K562 (cell line): Measurements from ENCODE around the gene GLIS2. TPM values are rescaled to one million over a fixed set of nuclear protein-coding genes. Genes with fewer than 3 reads are reported as not detected.

ENCODE experiments used
- ATF3 ChIP-seq, 2 experiments: fragments of 450-650 bp in 1 of 2; sonication (generic) in 1 of 2; formaldehyde crosslinking in 1 of 2; IDR thresholded peaks in 1 of 2; conservative IDR thresholded peaks in 1 of 2; 2 replicates each; pipeline versions ENCODE4 v1.6.1 to v1.8.1; 2016 to 2023; ENCODE audit warnings: mild to moderate bottlenecking in 2 of 2, moderate library complexity in 2 of 2, inconsistent platforms in 1 of 2, missing genetic modification reagents in 1 of 2
- CEBPB ChIP-seq: fragments of 450-650 bp; IDR thresholded peaks from 2 replicates; pipeline ENCODE4 v1.6.1; 2016; ENCODE audit warnings: missing genetic modification characterization, missing compliant biosample characterization
- CREM ChIP-seq: IDR thresholded peaks from 2 replicates; pipeline ENCODE4 v1.6.1; 2014; ENCODE audit warnings: antibody characterized with exemption, low read depth
- EP300 ChIP-seq: IDR thresholded peaks from 2 replicates; pipeline ENCODE4 v1.6.1; 2012; ENCODE audit warnings: low read length, improper control_type of control experiment
- FOXA3 ChIP-seq, 2 experiments: fragments of 450-650 bp in 1 of 2; sonication (generic) in 1 of 2; formaldehyde crosslinking; IDR thresholded peaks in 1 of 2; conservative IDR thresholded peaks in 1 of 2; 2 replicates each; pipeline versions ENCODE4 v1.4.0 to v1.8.0; 2020 to 2022; ENCODE audit warnings: mild to moderate bottlenecking in 2 of 2, missing genetic modification reagents in 1 of 2
- HDAC1 ChIP-seq, 2 experiments: fragments of 450-650 bp; IDR thresholded peaks; 2 replicates each; pipeline ENCODE4 v1.6.1; 2016 to 2017; ENCODE audit warnings: inconsistent platforms in 1 of 2, mild to moderate bottlenecking in 1 of 2, moderate library complexity in 1 of 2
- NFRKB ChIP-seq: fragments of 450-650 bp; IDR thresholded peaks from 2 replicates; pipeline ENCODE4 v1.6.1; 2016; ENCODE audit warnings: low read depth
- POLR2AphosphoS2 ChIP-seq: IDR thresholded peaks from 2 replicates; pipeline ENCODE4 v1.6.1; 2012; ENCODE audit warnings: low read length, improper control_type of control experiment
- POLR2G ChIP-seq: fragments of 200-400 bp; formaldehyde crosslinking; IDR thresholded peaks from 2 replicates; pipeline ENCODE4 v1.6.1; 2017; ENCODE audit warnings: low read depth, mild to moderate bottlenecking, antibody characterized with exemption, low read length, moderate library complexity
- RAD51 ChIP-seq: fragments of 450-650 bp; IDR thresholded peaks from 2 replicates; pipeline ENCODE4 v1.7.1; 2016; ENCODE audit warnings: low read depth, mild to moderate bottlenecking, borderline replicate concordance
- RCOR1 ChIP-seq, 2 experiments: IDR thresholded peaks; 2 replicates each; pipeline ENCODE4 v1.6.1; 2012; ENCODE audit warnings: low read depth in 2 of 2, low read length in 2 of 2, borderline replicate concordance in 1 of 2, improper control_type of control experiment in 1 of 2
- XRCC3 ChIP-seq: fragments of 450-650 bp; IDR thresholded peaks from 2 replicates; pipeline ENCODE4 v1.6.1; 2017; ENCODE audit warnings: mild to moderate bottlenecking, moderate library complexity
- ZBTB2 ChIP-seq: fragments of 450-650 bp; IDR thresholded peaks from 2 replicates; pipeline ENCODE4 v1.6.1; 2016; ENCODE audit warnings: antibody characterized with exemption
- ZC3H8 ChIP-seq: fragments of 450-650 bp; IDR thresholded peaks from 2 replicates; pipeline ENCODE4 v1.6.1; 2017
- ZNF561 ChIP-seq: fragments of 450-650 bp; formaldehyde crosslinking; conservative IDR thresholded peaks from 2 replicates; pipeline ENCODE4 v1.4.0; 2020; ENCODE audit warnings: mild to moderate bottlenecking, moderate library complexity
- ZNF668 ChIP-seq: fragments of 250-450 bp; sonication (Bioruptor Pico); IDR thresholded peaks from 2 replicates; pipeline ENCODE4 v1.8.0; 2022; ENCODE audit warnings: mild to moderate bottlenecking, inconsistent platforms
- ZNF75A ChIP-seq: fragments of 450-650 bp; formaldehyde crosslinking; IDR thresholded peaks from 2 replicates; pipeline ENCODE4 v1.4.0; 2020; ENCODE audit warnings: mild to moderate bottlenecking
- polyA plus RNA-seq, 8 experiments: library from polyadenylated mRNA; depleted of rRNA in 4 of 8; stranded (reverse) in 5 of 8; unstranded in 3 of 8; fragments of >200 nt; fragmentation: Nextera tagmentation in 2 of 8; fragmentation: Illumina TruSeq in 1 of 8; extraction: Ambion mirVana in 2 of 8; extraction: Trizol in 1 of 8; gene quantifications; 2 replicates each; pipeline versions ENCODE4 v1.2.1 to v1.2.3, GENCODE V29; 2011 to 2014; ENCODE audit warnings: inconsistent platforms in 1 of 8, missing spikeins in 1 of 8
- total RNA-seq, 7 experiments: library from RNA; depleted of rRNA in 6 of 7; stranded (reverse); fragments of >200 nt in 6 of 7; fragmentation: Illumina TruSeq in 2 of 7; extraction: Trizol in 2 of 7; gene quantifications; 2 replicates each; pipeline versions ENCODE4 v1.2.1 to v1.2.3, GENCODE V29; 2011 to 2021; ENCODE audit warnings: low replicate concordance in 1 of 7

GLIS2 gene
- total and polyA plus RNA-seq, 9 of the 15 experiments (the other 6 are each of a cell fraction or from before 2014, with no cell fraction given) = 0.10 to 9.0 (median 0.57) TPM

GRCh38 chr16:4373909-4374742, 58.3 kb downstream of the GLIS2 start (continued):
- TF ChIP-seq POLR2AphosphoS2 = no peak
- no peak for TF ChIP-seq ZNF561 (CRISPR knock-in tag)
- no peak for TF ChIP-seq NFRKB
- TF ChIP-seq ATF3 (IDR thresholded peaks at IDR 0.05) = no peak
- TF ChIP-seq ATF3 (CRISPR knock-in tag; conservative IDR thresholded peaks at IDR 0.05) = no peak
- TF ChIP-seq ZC3H8 = no peak
- no peak for TF ChIP-seq ZNF668 (CRISPR knock-in tag)
- no peak for TF ChIP-seq CEBPB
- no peak for TF ChIP-seq RCOR1 (IDR thresholded peaks at IDR 0.05; ENCODE audit: borderline replicate concordance in 1 of 2, low read depth in 2 of 2, low read length in 2 of 2)
- no peak for TF ChIP-seq EP300
- no peak for TF ChIP-seq FOXA3 (CRISPR knock-in tag; conservative IDR thresholded peaks at IDR 0.05 in 1 of 2, IDR thresholded peaks at IDR 0.05 in 1 of 2)
- TF ChIP-seq HDAC1 (IDR thresholded peaks at IDR 0.05) = peak in 1 of 2 experiments; percentile 34; a peak in 1 of 4 replicates
- TF ChIP-seq ZBTB2 = no peak
- 0 out of 2 replicates have a peak, but pooled peaks have one; percentile 26 for TF ChIP-seq POLR2G
- 0 out of 2 replicates have a peak, but pooled peaks have one; percentile 25 for TF ChIP-seq CREM
- TF ChIP-seq RAD51 = no peak
- TF ChIP-seq ZNF75A (CRISPR knock-in tag) = no peak
- TF ChIP-seq XRCC3 = no peak
